GM19025 (cell line): Measurements from ENCODE around the gene MUL1.

Source experiments
- ATAC-seq: cut with Tn5 transposase; IDR thresholded peaks from one replicate; pipeline ENCODE4 v1.9.1; 2021; ENCODE audit warnings: mild to moderate bottlenecking, low read depth, moderate library complexity; ENCODE audit not compliant: unreplicated experiment

The MUL1 gene

GRCh38 chr1:20472860-20473711, 34.9 kb downstream of the MUL1 start:
- no peak for ATAC-seq

GRCh38 chr1:20472121-20472520, 35.8 kb downstream of the MUL1 start:
- no peak for ATAC-seq

GRCh38 chr1:20470194-20470593, 37.8 kb downstream of the MUL1 start:
- no peak for ATAC-seq

- ATAC-seq, result no peak
Measured at GRCh38 chr1:20469406-20470076, 38.4 kb downstream of the MUL1 start.

GRCh38 chr1:20466273-20466672, 41.7 kb downstream of the MUL1 start:
- ATAC-seq, result no peak

- ATAC-seq, result no peak
Measured at GRCh38 chr1:20465187-20465586, 42.8 kb downstream of the MUL1 start.

GRCh38 chr1:20463502-20463901, 44.4 kb downstream of the MUL1 start:
- no peak for ATAC-seq

GRCh38 chr1:20462397-20462796, 45.6 kb downstream of the MUL1 start:
- no peak for ATAC-seq

- no peak for ATAC-seq
Measured at GRCh38 chr1:20458717-20459116, 49.2 kb downstream of the MUL1 start.

GRCh38 chr1:20454004-20454403, 53.9 kb downstream of the MUL1 start:
- ATAC-seq, result no peak

- ATAC-seq, result no peak
Measured at GRCh38 chr1:20449735-20450311, 58.1 kb downstream of the MUL1 start.
